ENCODE results near the gene SIPA1.
A peak's percentile ranks its signal among the peaks of the same experiment; 100 is the strongest.

SIPA1 gene

GRCh38 chr11:65606876-65607613 lies 30.9 kb upstream of the SIPA1 start:
- Histone ChIP-seq H3K9me3 (ENCODE audit: control insufficient read depth, low read length) (no peaks in the 10 kb centered on the region), H3K23ac (ENCODE audit: low read length in 2 of 2) (no peak overlapping the region), H2BK15ac (ENCODE audit: low read depth, poor library complexity, severe bottlenecking) (peak overlapping the region; percentile 4), H2AK5ac (ENCODE audit: low read length, severe bottlenecking) (no peak overlapping the region), H3K18ac (ENCODE audit: low read depth in 1 of 2, low read length in 2 of 2) (peak overlapping the region in 1 of 2 experiments; percentile 38), H3K14ac (ENCODE audit: low read length in 2 of 2) (no peak overlapping the region), H3K27ac (ENCODE audit: low read length, poor library complexity, severe bottlenecking) (no peak overlapping the region), H3K36me3 (ENCODE audit: control insufficient read depth in 1 of 2, insufficient read depth in 2 of 2, low read depth in 1 of 2, low read length in 2 of 2) (peaks cover 62 to 82% of the 10 kb centered on the region in 2 experiments), H2BK12ac (ENCODE audit: low read length in 2 of 2) (no peak overlapping the region), H3K9ac (ENCODE audit: low read length) (peak overlapping the region; percentile 36), H4K91ac (ENCODE audit: low read length) (peak overlapping the region; percentile 18), H4K8ac (ENCODE audit: low read length) (peak overlapping the region; percentile 36), H3K4ac (ENCODE audit: low read depth in 1 of 2, low read length in 2 of 2) (peak overlapping the region in 1 of 2 experiments; percentile 24), H3K4me2 (ENCODE audit: low read length, poor library complexity, severe bottlenecking) (no peak overlapping the region), H2BK5ac (ENCODE audit: low read depth, low read length, poor library complexity, severe bottlenecking) (no peak overlapping the region), H3K4me1 (ENCODE audit: control insufficient read depth, insufficient read depth, low read depth, low read length) (peaks cover 57% of the 10 kb centered on the region), H3K4me3 (ENCODE audit: insufficient read depth in 1 of 2, low read depth in 1 of 2, low read length in 2 of 2) (peak overlapping the region in 1 of 2 experiments; percentile 65), H3K27me3 (ENCODE audit: control insufficient read depth in 1 of 2, insufficient read depth in 1 of 2, low read length in 2 of 2) (no peaks in the 10 kb centered on the region), H2AFZ (ENCODE audit: low read depth, low read length) (no peak overlapping the region), H3K79me1 (replicated peaks; ENCODE audit: low read length, poor library complexity, severe bottlenecking) (peaks cover 39% of the 10 kb centered on the region), H2BK120ac (ENCODE audit: low read depth, low read length) (no peak overlapping the region)
- peak; percentile 97 for DNase-seq
- 15% methylated on average over 67 of the region's 67 CpGs for WGBS

GRCh38 chr11:65607614-65608426 lies 30.1 kb upstream of the SIPA1 start:
- no peak overlapping the region for H3K9ac ChIP-seq (ENCODE audit: low read length)
- peaks cover 37% of the 10 kb centered on the region for H3K79me1 ChIP-seq (replicated peaks; ENCODE audit: low read length, poor library complexity, severe bottlenecking)
- H2AK5ac ChIP-seq (ENCODE audit: low read length, severe bottlenecking): no peak overlapping the region
- H4K8ac ChIP-seq (ENCODE audit: low read length): peak overlapping the region; percentile 36
- H2AFZ ChIP-seq (ENCODE audit: low read depth, low read length): no peak overlapping the region
- H4K91ac ChIP-seq (ENCODE audit: low read length): peak overlapping the region; percentile 18
- peak overlapping the region in 1 of 2 experiments; percentile 65 for H3K4me3 ChIP-seq (ENCODE audit: insufficient read depth in 1 of 2, low read depth in 1 of 2, low read length in 2 of 2)
- H3K4me2 ChIP-seq (ENCODE audit: low read length, poor library complexity, severe bottlenecking): no peak overlapping the region
- no peak overlapping the region for H3K27ac ChIP-seq (ENCODE audit: low read length, poor library complexity, severe bottlenecking)
- no peak overlapping the region for H3K23ac ChIP-seq (ENCODE audit: low read length in 2 of 2)
- H3K36me3 ChIP-seq (ENCODE audit: control insufficient read depth in 1 of 2, insufficient read depth in 2 of 2, low read depth in 1 of 2, low read length in 2 of 2): peaks cover 57 to 82% of the 10 kb centered on the region in 2 experiments
- H3K18ac ChIP-seq (ENCODE audit: low read depth in 1 of 2, low read length in 2 of 2): no peak overlapping the region
- H3K9me3 ChIP-seq (ENCODE audit: control insufficient read depth, low read length): no peaks in the 10 kb centered on the region
- no peak overlapping the region for H3K14ac ChIP-seq (ENCODE audit: low read length in 2 of 2)
- no peak overlapping the region for H2BK15ac ChIP-seq (ENCODE audit: low read depth, poor library complexity, severe bottlenecking)
- no peak overlapping the region for H2BK12ac ChIP-seq (ENCODE audit: low read length in 2 of 2)
- H2BK120ac ChIP-seq (ENCODE audit: low read depth, low read length): no peak overlapping the region
- H3K4me1 ChIP-seq (ENCODE audit: control insufficient read depth, insufficient read depth, low read depth, low read length): peaks cover 65% of the 10 kb centered on the region
- H2BK5ac ChIP-seq (ENCODE audit: low read depth, low read length, poor library complexity, severe bottlenecking): no peak overlapping the region
- no peak overlapping the region for H3K4ac ChIP-seq (ENCODE audit: low read depth in 1 of 2, low read length in 2 of 2)
- 81% methylated on average over 36 of the region's 37 CpGs for WGBS
- no peak for DNase-seq
- no peaks in the 10 kb centered on the region for H3K27me3 ChIP-seq (ENCODE audit: control insufficient read depth in 1 of 2, insufficient read depth in 1 of 2, low read length in 2 of 2)

- Histone ChIP-seq H3K4me1 (ENCODE audit: control insufficient read depth, insufficient read depth, low read depth, low read length) (peaks cover 62% of the 10 kb centered on the region), H2AK5ac (ENCODE audit: low read length, severe bottlenecking) (no peak overlapping the region), H4K91ac (ENCODE audit: low read length) (no peak overlapping the region), H3K9me3 (ENCODE audit: control insufficient read depth, low read length) (no peaks in the 10 kb centered on the region), H3K14ac (ENCODE audit: low read length in 2 of 2) (no peak overlapping the region), H3K4me2 (ENCODE audit: low read length, poor library complexity, severe bottlenecking) (no peak overlapping the region), H2BK15ac (ENCODE audit: low read depth, poor library complexity, severe bottlenecking) (no peak overlapping the region), H2BK5ac (ENCODE audit: low read depth, low read length, poor library complexity, severe bottlenecking) (no peak overlapping the region), H3K4ac (ENCODE audit: low read depth in 1 of 2, low read length in 2 of 2) (no peak overlapping the region), H3K27me3 (ENCODE audit: control insufficient read depth in 1 of 2, insufficient read depth in 1 of 2, low read length in 2 of 2) (no peaks in the 10 kb centered on the region), H3K79me1 (replicated peaks; ENCODE audit: low read length, poor library complexity, severe bottlenecking) (peaks cover 34% of the 10 kb centered on the region), H3K9ac (ENCODE audit: low read length) (peak overlapping the region; percentile 22), H3K27ac (ENCODE audit: low read length, poor library complexity, severe bottlenecking) (no peak overlapping the region), H2BK12ac (ENCODE audit: low read length in 2 of 2) (no peak overlapping the region), H4K8ac (ENCODE audit: low read length) (no peak overlapping the region), H3K23ac (ENCODE audit: low read length in 2 of 2) (no peak overlapping the region), H3K4me3 (ENCODE audit: insufficient read depth in 1 of 2, low read depth in 1 of 2, low read length in 2 of 2) (peak overlapping the region in 1 of 2 experiments; percentile 29), H2AFZ (ENCODE audit: low read depth, low read length) (no peak overlapping the region), H3K36me3 (ENCODE audit: control insufficient read depth in 1 of 2, insufficient read depth in 2 of 2, low read depth in 1 of 2, low read length in 2 of 2) (peaks cover 42 to 77% of the 10 kb centered on the region in 2 experiments), H2BK120ac (ENCODE audit: low read depth, low read length) (no peak overlapping the region), H3K18ac (ENCODE audit: low read depth in 1 of 2, low read length in 2 of 2) (no peak overlapping the region)
- 94% methylated on average over 3 of the region's 3 CpGs for WGBS
- no peak for DNase-seq
These were observed 28.7 kb upstream of the SIPA1 start for GRCh38 chr11:65609229-65609628.

- WGBS: 97% methylated on average over 5 of the region's 5 CpGs
- Histone ChIP-seq H2BK15ac (ENCODE audit: low read depth, poor library complexity, severe bottlenecking) (no peak overlapping the region), H2AK5ac (ENCODE audit: low read length, severe bottlenecking) (no peak overlapping the region), H2BK12ac (ENCODE audit: low read length in 2 of 2) (no peak overlapping the region), H4K91ac (ENCODE audit: low read length) (no peak overlapping the region), H3K9ac (ENCODE audit: low read length) (peak overlapping the region; percentile 22), H2BK120ac (ENCODE audit: low read depth, low read length) (no peak overlapping the region), H3K4me2 (ENCODE audit: low read length, poor library complexity, severe bottlenecking) (no peak overlapping the region), H3K79me1 (replicated peaks; ENCODE audit: low read length, poor library complexity, severe bottlenecking) (peaks cover 34% of the 10 kb centered on the region), H3K27me3 (ENCODE audit: control insufficient read depth in 1 of 2, insufficient read depth in 1 of 2, low read length in 2 of 2) (no peaks in the 10 kb centered on the region), H3K23ac (ENCODE audit: low read length in 2 of 2) (no peak overlapping the region), H4K8ac (ENCODE audit: low read length) (no peak overlapping the region), H3K14ac (ENCODE audit: low read length in 2 of 2) (no peak overlapping the region), H3K27ac (ENCODE audit: low read length, poor library complexity, severe bottlenecking) (no peak overlapping the region), H3K36me3 (ENCODE audit: control insufficient read depth in 1 of 2, insufficient read depth in 2 of 2, low read depth in 1 of 2, low read length in 2 of 2) (peaks cover 38 to 72% of the 10 kb centered on the region in 2 experiments), H2BK5ac (ENCODE audit: low read depth, low read length, poor library complexity, severe bottlenecking) (no peak overlapping the region), H3K18ac (ENCODE audit: low read depth in 1 of 2, low read length in 2 of 2) (no peak overlapping the region), H3K9me3 (ENCODE audit: control insufficient read depth, low read length) (no peaks in the 10 kb centered on the region), H2AFZ (ENCODE audit: low read depth, low read length) (no peak overlapping the region), H3K4me1 (ENCODE audit: control insufficient read depth, insufficient read depth, low read depth, low read length) (peaks cover 60% of the 10 kb centered on the region), H3K4ac (ENCODE audit: low read depth in 1 of 2, low read length in 2 of 2) (no peak overlapping the region), H3K4me3 (ENCODE audit: insufficient read depth in 1 of 2, low read depth in 1 of 2, low read length in 2 of 2) (peak overlapping the region in 1 of 2 experiments; percentile 29)
- DNase-seq: no peak
These were observed 28.2 kb upstream of the SIPA1 start for GRCh38 chr11:65609665-65610064.
